Measurements from ENCODE around the gene GPR149. TPM values are rescaled to one million over a fixed set of nuclear protein-coding genes. Genes with fewer than 3 reads are reported as not detected.
"Not testable (repeated sequence)": the region's sequence is repeated elsewhere in the genome, so short reads cannot be mapped to it uniquely, and the experiment has no call there.

GPR149 gene, protein sequence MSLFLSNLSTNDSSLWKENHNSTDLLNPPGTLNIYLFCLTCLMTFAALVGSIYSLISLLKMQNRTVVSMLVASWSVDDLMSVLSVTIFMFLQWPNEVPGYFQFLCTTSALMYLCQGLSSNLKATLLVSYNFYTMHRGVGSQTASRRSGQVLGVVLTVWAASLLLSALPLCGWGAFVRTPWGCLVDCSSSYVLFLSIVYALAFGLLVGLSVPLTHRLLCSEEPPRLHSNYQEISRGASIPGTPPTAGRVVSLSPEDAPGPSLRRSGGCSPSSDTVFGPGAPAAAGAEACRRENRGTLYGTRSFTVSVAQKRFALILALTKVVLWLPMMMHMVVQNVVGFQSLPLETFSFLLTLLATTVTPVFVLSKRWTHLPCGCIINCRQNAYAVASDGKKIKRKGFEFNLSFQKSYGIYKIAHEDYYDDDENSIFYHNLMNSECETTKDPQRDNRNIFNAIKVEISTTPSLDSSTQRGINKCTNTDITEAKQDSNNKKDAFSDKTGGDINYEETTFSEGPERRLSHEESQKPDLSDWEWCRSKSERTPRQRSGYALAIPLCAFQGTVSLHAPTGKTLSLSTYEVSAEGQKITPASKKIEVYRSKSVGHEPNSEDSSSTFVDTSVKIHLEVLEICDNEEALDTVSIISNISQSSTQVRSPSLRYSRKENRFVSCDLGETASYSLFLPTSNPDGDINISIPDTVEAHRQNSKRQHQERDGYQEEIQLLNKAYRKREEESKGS
- total RNA-seq, result not detected

DNA sequence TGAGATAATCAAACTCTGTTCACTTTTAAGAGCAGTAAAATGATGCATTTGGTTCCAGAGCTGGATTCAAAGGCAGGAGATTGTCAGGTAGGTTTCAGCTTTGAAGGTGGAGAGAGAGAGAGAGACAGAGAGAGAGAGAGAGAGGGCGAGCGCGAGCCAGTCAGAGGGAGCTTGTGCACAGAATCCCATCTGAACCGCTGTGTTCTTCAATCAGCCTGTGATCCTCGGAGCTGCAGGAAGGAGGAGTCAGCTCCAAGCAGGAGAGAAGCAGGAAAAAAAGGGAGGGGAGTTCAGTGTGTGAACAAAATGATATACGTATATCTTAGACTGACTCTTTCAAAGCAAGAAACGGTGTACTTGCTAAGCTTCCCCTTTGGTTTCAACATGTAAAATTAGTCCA, at the start of gene GPR149:
Gene GPR149 (minus strand): TSS at position 177 of the 400 bp plus-strand sequence. CDS start 575 bp downstream, outside the sequence.
- H3K4me1 ChIP-seq, result no peaks in the 10 kb centered on the region
- H3K27ac ChIP-seq, result no peak within 1 kb of the TSS
- no peaks in the 10 kb centered on the region for H3K27me3 ChIP-seq
- no peak within 1 kb of the TSS for H3K4me3 ChIP-seq
- intact Hi-C loops (cut with DNase I), result no loop called here
- H3K9me3 ChIP-seq, result no peaks in the 10 kb centered on the region
- TF ChIP-seq, protein P1, sequence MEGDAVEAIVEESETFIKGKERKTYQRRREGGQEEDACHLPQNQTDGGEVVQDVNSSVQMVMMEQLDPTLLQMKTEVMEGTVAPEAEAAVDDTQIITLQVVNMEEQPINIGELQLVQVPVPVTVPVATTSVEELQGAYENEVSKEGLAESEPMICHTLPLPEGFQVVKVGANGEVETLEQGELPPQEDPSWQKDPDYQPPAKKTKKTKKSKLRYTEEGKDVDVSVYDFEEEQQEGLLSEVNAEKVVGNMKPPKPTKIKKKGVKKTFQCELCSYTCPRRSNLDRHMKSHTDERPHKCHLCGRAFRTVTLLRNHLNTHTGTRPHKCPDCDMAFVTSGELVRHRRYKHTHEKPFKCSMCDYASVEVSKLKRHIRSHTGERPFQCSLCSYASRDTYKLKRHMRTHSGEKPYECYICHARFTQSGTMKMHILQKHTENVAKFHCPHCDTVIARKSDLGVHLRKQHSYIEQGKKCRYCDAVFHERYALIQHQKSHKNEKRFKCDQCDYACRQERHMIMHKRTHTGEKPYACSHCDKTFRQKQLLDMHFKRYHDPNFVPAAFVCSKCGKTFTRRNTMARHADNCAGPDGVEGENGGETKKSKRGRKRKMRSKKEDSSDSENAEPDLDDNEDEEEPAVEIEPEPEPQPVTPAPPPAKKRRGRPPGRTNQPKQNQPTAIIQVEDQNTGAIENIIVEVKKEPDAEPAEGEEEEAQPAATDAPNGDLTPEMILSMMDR (IDR thresholded peaks at IDR 0.05), result no peak
- H3K36me3 ChIP-seq, result no peaks in the 10 kb centered on the region
- no peak for DNase-seq (ENCODE audit: low spot score in 2 of 2)

DNA sequence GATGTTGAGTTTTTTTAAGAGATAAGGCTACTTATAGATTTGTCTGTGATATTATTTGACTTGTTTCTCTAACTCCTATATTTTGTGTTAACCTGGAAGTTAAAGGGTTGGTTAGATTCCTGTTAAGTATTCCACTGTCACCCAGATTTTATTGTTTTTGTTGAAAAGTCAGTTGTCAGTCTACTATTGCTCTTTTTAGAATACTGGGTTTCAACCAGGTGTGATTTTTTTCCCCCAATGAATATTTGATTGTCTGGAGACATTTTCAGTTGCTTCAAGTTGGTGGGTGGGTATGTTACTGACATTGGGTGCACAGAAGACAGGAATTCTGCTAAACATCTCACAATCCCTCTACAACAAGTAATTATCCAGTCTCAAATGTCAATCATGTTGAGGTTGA, 43.8 kb upstream of the GPR149 start:
- no peaks in the 10 kb centered on the region for H3K9me3 ChIP-seq
- no peaks in the 10 kb centered on the region for H3K36me3 ChIP-seq
- H3K27me3 ChIP-seq, result no peaks in the 10 kb centered on the region
- TF ChIP-seq, protein P1 (IDR thresholded peaks at IDR 0.05), result no peak
- intact Hi-C loops (cut with DNase I), result no loop called here
- no peak overlapping the region for H3K4me3 ChIP-seq
- no peak for DNase-seq (ENCODE audit: low spot score in 2 of 2)
- no peaks in the 10 kb centered on the region for H3K4me1 ChIP-seq
- H3K27ac ChIP-seq, result no peak overlapping the region

DNA sequence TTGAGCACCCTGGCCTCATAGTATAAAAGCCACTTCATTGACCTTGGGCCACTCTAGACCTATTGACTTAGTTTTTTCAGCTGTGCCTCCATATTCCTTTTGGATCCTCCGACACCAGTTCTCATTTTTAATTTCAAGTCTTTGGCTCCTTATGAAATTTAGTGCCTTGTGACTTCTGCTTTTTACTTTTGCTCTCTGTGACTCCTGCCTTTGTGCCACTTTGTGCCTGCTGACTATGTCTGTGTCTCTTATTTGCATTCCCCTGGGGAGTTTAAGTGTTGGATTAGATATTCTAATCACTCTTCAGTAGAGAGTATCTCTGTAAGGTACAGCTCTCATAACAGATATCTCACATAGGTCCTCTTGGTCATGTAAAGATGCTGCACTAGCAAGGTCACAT, 39.6 kb upstream of the GPR149 start:
- Histone ChIP-seq H3K4me1 (no peaks in the 10 kb centered on the region), H3K27ac (no peak overlapping the region), H3K36me3 (no peaks in the 10 kb centered on the region), H3K27me3 (no peaks in the 10 kb centered on the region), H3K4me3 (no peak overlapping the region), H3K9me3 (no peaks in the 10 kb centered on the region)
- no peak for DNase-seq (ENCODE audit: low spot score in 2 of 2)
- TF ChIP-seq, protein P1 (IDR thresholded peaks at IDR 0.05), result no peak
- intact Hi-C loops (cut with DNase I), result no loop called here

DNA sequence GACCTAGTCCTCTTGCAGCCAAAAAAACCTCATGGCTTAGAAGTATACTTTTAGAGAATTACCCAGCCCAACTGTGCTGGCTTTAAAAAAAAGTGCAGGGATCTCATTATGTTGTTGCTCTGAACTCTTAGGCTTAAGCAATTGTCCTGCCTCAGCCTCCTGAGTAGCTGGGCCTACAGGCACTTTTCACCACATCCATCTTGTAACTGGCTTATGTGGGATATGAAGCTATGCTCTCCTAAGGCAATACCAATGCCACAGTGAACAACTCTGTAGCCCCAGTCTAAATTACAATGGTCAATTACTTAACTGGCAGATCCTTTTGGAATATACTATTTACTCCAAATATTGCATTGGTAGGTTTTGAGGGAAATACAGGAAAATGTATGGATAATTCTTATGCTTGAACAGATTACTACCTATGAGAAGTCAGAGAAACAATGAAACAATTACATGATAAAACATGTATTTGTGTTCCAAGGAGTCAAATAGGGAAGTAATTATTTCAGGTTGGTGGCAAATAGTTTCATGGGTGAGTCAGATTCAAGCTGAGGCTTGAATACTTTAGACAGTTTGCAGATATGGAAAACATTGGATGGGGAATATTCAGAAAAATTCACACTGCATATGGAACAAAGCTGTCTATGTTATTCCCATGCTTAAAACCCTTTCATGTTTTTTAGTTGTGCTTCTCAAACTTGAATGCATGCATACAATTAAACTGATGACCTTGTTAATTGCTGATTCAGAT, 34.6 kb upstream of the GPR149 start:
- Histone ChIP-seq H3K27me3 (no peaks in the 10 kb centered on the region), H3K4me1 (no peaks in the 10 kb centered on the region), H3K9me3 (no peaks in the 10 kb centered on the region), H3K4me3 (no peak overlapping the region), H3K36me3 (no peaks in the 10 kb centered on the region), H3K27ac (no peak overlapping the region)
- DNase-seq (ENCODE audit: low spot score in 2 of 2), result no peak
- intact Hi-C loops (cut with DNase I), result no loop called here
- TF ChIP-seq, protein P1 (IDR thresholded peaks at IDR 0.05), result no peak

DNA sequence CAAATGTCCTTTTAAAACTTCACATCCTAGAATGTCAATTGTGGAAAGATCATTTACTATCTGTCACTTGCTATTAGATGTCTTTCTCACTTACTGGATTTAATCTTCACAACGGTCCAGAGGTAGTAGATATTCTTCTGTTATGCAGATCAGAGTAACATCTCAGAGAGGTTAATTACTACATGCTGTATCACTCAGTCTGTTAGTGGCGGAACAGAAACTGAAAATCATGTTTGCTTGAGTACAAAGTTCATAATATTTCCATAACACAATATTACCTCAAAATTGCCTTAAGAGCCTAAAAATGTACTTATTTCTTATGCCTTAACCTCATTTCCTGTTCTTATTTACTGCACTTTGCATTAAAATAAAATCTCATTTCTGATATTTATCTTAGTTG, 28.6 kb upstream of the GPR149 start:
- intact Hi-C loops (cut with DNase I), result no loop called here
- no peak overlapping the region for H3K27ac ChIP-seq
- no peak overlapping the region for H3K4me3 ChIP-seq
- H3K27me3 ChIP-seq, result no peaks in the 10 kb centered on the region
- no peaks in the 10 kb centered on the region for H3K9me3 ChIP-seq
- no peaks in the 10 kb centered on the region for H3K36me3 ChIP-seq
- no peaks in the 10 kb centered on the region for H3K4me1 ChIP-seq
- TF ChIP-seq, protein P1 (IDR thresholded peaks at IDR 0.05), result no peak
- DNase-seq (ENCODE audit: low spot score in 2 of 2), result no peak

DNA sequence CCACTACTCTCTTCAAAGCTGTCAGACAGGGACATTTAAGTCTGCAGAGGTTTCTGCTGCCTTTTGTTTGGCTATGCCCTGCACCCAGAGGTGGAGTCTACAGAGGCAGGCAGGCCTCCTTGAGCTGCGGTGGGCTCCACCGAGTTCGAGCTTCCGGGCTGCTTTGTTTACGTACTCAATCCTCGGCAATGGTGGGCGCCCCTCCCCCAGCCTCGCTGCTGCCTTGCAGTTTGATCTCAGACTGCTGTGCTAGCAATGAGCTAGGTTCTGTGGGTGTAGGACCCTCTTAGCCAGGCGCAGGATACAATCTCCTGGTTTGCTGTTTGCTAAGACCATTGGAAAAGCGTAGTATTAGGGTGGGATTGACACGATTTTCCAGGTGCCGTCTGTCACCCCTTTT, 9.1 kb upstream of the GPR149 start:
- H3K27me3 ChIP-seq; H3K4me1 ChIP-seq; H3K9me3 ChIP-seq; intact Hi-C loops (cut with DNase I); H3K36me3 ChIP-seq; H3K4me3 ChIP-seq; DNase-seq (ENCODE audit: low spot score in 2 of 2); H3K27ac ChIP-seq: not testable (repeated sequence)
